H1 (cell line): ENCODE results near the gene RALGAPB. TPM values are rescaled to one million over a fixed set of nuclear protein-coding genes. Genes with fewer than 3 reads are reported as not detected.

ENCODE experiments used
- CTCF ChIA-PET: fragments of 300-600 bp; sonication (Branson Sonifier 250); formaldehyde crosslinking; loops from one replicate; lab custom pipeline; 2021; ENCODE audit not compliant: partially characterized antibody; lab: Charles Lee
- POLR2A ChIA-PET: fragments of 300-600 bp; sonication (Branson Sonifier 250); formaldehyde crosslinking; loops from one replicate; lab custom pipeline; 2021; ENCODE audit warnings: inconsistent platforms; ENCODE audit not compliant: partially characterized antibody; lab: Charles Lee
- DNase-seq, 2 experiments: peaks; one replicate each; pipeline versions ENCODE4 v3.0.0 to v3.0.0-alpha.2; 2010 to 2022; ENCODE audit warnings: low spot score in 2 of 2, low read depth in 1 of 2, mixed read lengths in 1 of 2
- FAIRE-seq: peaks from 2 replicates; lab custom pipeline; 2011; peaks lifted over from hg19 to GRCh38; lab: Jason Lieb, UNC
- H2AFZ ChIP-seq: 2 replicates; pipeline ENCODE4 v1.8.1; 2012; ENCODE audit warnings: low read length, inconsistent platforms
- H2AK5ac ChIP-seq: 2 replicates; pipeline ENCODE4 v1.6.1; 2013; ENCODE audit warnings: low read depth, low read length
- H2BK120ac ChIP-seq: replicated peaks from 2 replicates; pipeline ENCODE3; 2013; ENCODE audit warnings: low read depth, low read length, inconsistent platforms
- H2BK12ac ChIP-seq: 2 replicates; pipeline ENCODE4 v1.6.1; 2013; ENCODE audit warnings: low read depth, low read length
- H2BK15ac ChIP-seq: 2 replicates; pipeline ENCODE4 v1.6.1; 2013; ENCODE audit warnings: low read length
- H2BK20ac ChIP-seq: 2 replicates; pipeline ENCODE4 v1.6.1; 2013; ENCODE audit warnings: low read length
- H2BK5ac ChIP-seq: 2 replicates; pipeline ENCODE4 v1.6.1; 2013; ENCODE audit warnings: low read depth, low read length
- H3K14ac ChIP-seq: 2 replicates; pipeline ENCODE4 v1.6.1; 2013; ENCODE audit warnings: inconsistent platforms; ENCODE audit not compliant: insufficient read length
- H3K18ac ChIP-seq: 2 replicates; pipeline ENCODE4 v1.6.1; 2013; ENCODE audit warnings: low read length; ENCODE audit errors: extremely low read depth
- H3K23ac ChIP-seq: 2 replicates; pipeline ENCODE4 v1.6.1; 2013; ENCODE audit warnings: inconsistent platforms; ENCODE audit not compliant: insufficient read length
- H3K23me2 ChIP-seq: 2 replicates; pipeline ENCODE4 v1.6.1; 2013; ENCODE audit warnings: low read depth, low read length
- H3K27ac ChIP-seq: 2 replicates; pipeline ENCODE4 v1.6.1; 2011; ENCODE audit warnings: low read depth, low read length, inconsistent platforms
- H3K27me3 ChIP-seq, 4 experiments: replicated peaks in 1 of 4; 1 replicate in 1 of 4; 2 replicates in 3 of 4; pipeline versions ENCODE4 v1.6.1 to v1.8.1; 2011 to 2013; ENCODE audit warnings: low read length in 3 of 4, mild to moderate bottlenecking in 3 of 4, inconsistent platforms in 2 of 4, mixed read lengths in 2 of 4, moderate library complexity in 1 of 4; ENCODE audit not compliant: control insufficient read depth in 3 of 4, insufficient read depth in 3 of 4; ENCODE audit errors: extremely low read depth in 1 of 4
- H3K36me3 ChIP-seq, 4 experiments: 2 replicates each; pipeline versions ENCODE4 v1.6.1 to v1.8.1; 2011 to 2013; ENCODE audit warnings: mild to moderate bottlenecking in 4 of 4, low read length in 3 of 4, moderate library complexity in 2 of 4, control low read depth in 1 of 4, inconsistent platforms in 1 of 4; ENCODE audit not compliant: insufficient read depth in 4 of 4, control insufficient read depth in 2 of 4
- H3K4ac ChIP-seq: replicated peaks from 2 replicates; pipeline ENCODE3; 2013; ENCODE audit warnings: low read length, low read depth, mixed read lengths, inconsistent platforms; ENCODE audit not compliant: insufficient read length
- H3K4me1 ChIP-seq, 4 experiments: replicated peaks in 1 of 4; 1 replicate in 1 of 4; 2 replicates in 3 of 4; pipeline versions ENCODE4 v1.6.1 to v1.8.1; 2011 to 2013; ENCODE audit warnings: low read length in 3 of 4, inconsistent platforms in 2 of 4, mixed read lengths in 1 of 4; ENCODE audit not compliant: insufficient read depth in 4 of 4, control insufficient read depth in 3 of 4
- H3K4me2 ChIP-seq, 2 experiments: 2 replicates each; pipeline versions ENCODE4 v1.6.1 to v1.8.1; 2011 to 2013; ENCODE audit warnings: low read depth in 2 of 2, low read length in 2 of 2, control low read depth in 1 of 2, inconsistent platforms in 1 of 2, mild to moderate bottlenecking in 1 of 2; ENCODE audit not compliant: insufficient read depth in 1 of 2
- H3K4me3 ChIP-seq, 4 experiments: fragments of 200-600, 300-600 bp in 1 of 4; sonication (generic), shearing (Covaris generic), sonication (Bioruptor Twin) in 1 of 4; 2 replicates each; pipeline versions ENCODE4 v1.5.1 to v1.8.1; 2011 to 2016; ENCODE audit warnings: low read length in 4 of 4, low read depth in 3 of 4, control low read depth in 2 of 4, inconsistent platforms in 2 of 4, mild to moderate bottlenecking in 2 of 4, mixed read lengths in 1 of 4, moderate library complexity in 1 of 4; ENCODE audit not compliant: insufficient read depth in 2 of 4; ENCODE audit errors: extremely low read depth in 1 of 4
- H3K56ac ChIP-seq: replicated peaks from 2 replicates; pipeline ENCODE3; 2013; ENCODE audit warnings: low read depth, mild to moderate bottlenecking, mixed read lengths, low read length, inconsistent platforms; ENCODE audit not compliant: insufficient read length
- H3K79me1 ChIP-seq: 2 replicates; pipeline ENCODE4 v1.6.1; 2013; ENCODE audit warnings: low read depth, low read length, control low read depth
- H3K79me2 ChIP-seq, 2 experiments: 2 replicates each; pipeline versions ENCODE4 v1.6.1 to v1.8.1; 2012 to 2013; ENCODE audit warnings: low read length in 2 of 2, mild to moderate bottlenecking in 2 of 2, inconsistent platforms in 1 of 2; ENCODE audit not compliant: insufficient read depth in 2 of 2, control insufficient read depth in 1 of 2
- H3K9ac ChIP-seq, 4 experiments: replicated peaks in 1 of 4; 1 replicate in 1 of 4; 2 replicates in 3 of 4; pipeline versions ENCODE4 v1.6.1 to v1.8.1; 2011 to 2013; ENCODE audit warnings: low read depth in 3 of 4, low read length in 3 of 4, control low read depth in 2 of 4, mild to moderate bottlenecking in 2 of 4, moderate library complexity in 2 of 4, inconsistent platforms in 1 of 4; ENCODE audit errors: extremely low read depth in 1 of 4
- H3K9me3 ChIP-seq, 2 experiments: 2 replicates each; pipeline versions ENCODE4 v1.6.1 to v1.8.1; 2012 to 2013; ENCODE audit warnings: mild to moderate bottlenecking in 2 of 2, moderate library complexity in 2 of 2, control low read depth in 1 of 2, inconsistent platforms in 1 of 2, low read depth in 1 of 2, low read length in 1 of 2, mixed read lengths in 1 of 2; ENCODE audit not compliant: insufficient read depth in 2 of 2
- H4K20me1 ChIP-seq, 2 experiments: replicated peaks in 1 of 2; 2 replicates each; pipeline versions ENCODE3 to v1.8.1; 2011 to 2013; ENCODE audit warnings: inconsistent platforms in 2 of 2, low read length in 2 of 2, mild to moderate bottlenecking in 1 of 2; ENCODE audit not compliant: insufficient read depth in 2 of 2, control insufficient read depth in 1 of 2
- H4K5ac ChIP-seq: 2 replicates; pipeline ENCODE4 v1.6.1; 2013; ENCODE audit warnings: low read length, low read depth, mixed read lengths, inconsistent platforms; ENCODE audit not compliant: insufficient read length
- H4K8ac ChIP-seq: 2 replicates; pipeline ENCODE4 v1.8.0; 2013; ENCODE audit warnings: mild to moderate bottlenecking, moderate library complexity, low read length, inconsistent platforms; ENCODE audit not compliant: insufficient read depth; ENCODE audit errors: extremely low read depth
- H4K91ac ChIP-seq: replicated peaks from 2 replicates; pipeline ENCODE3; 2013; ENCODE audit warnings: low read length, mixed read lengths, inconsistent platforms; ENCODE audit not compliant: insufficient read length
- TBP ChIP-seq: IDR thresholded peaks from 2 replicates; pipeline ENCODE4 v1.6.1; 2011; ENCODE audit warnings: low read depth, low read length, improper control_type of control experiment
- whole genome bisulfite sequencing, 2 experiments: shearing (Covaris generic) in 1 of 2; methylation state at CpG; one replicate each; pipeline versions ENCODE4 v1.1.6 to v1.1.7; 2013 to 2015; ENCODE audit warnings: low lambda C conversion rate in 2 of 2, mixed read lengths in 2 of 2, inconsistent platforms in 1 of 2, low coverage in 1 of 2, missing lambda C conversion rate in 1 of 2; ENCODE audit not compliant: insufficient replicate concordance in 2 of 2, insufficient coverage in 1 of 2, insufficient read length in 1 of 2; ENCODE audit errors: extremely low coverage in 1 of 2, missing lambda C conversion rate in 1 of 2; 5-methylcytosine and 5-hydroxymethylcytosine counted together
- polyA plus RNA-seq, 7 experiments: library from polyadenylated mRNA; depleted of rRNA in 3 of 7; stranded (reverse) in 5 of 7; unstranded in 2 of 7; fragments of >200 nt in 5 of 7; fragments of 200-250 nt in 2 of 7; gene quantifications; 1 replicate in 5 of 7; 2 replicates in 1 of 7; 4 replicates in 1 of 7; pipeline versions ENCODE4 v1.2.1 to v1.2.3, GENCODE V29; 2011 to 2013; ENCODE audit warnings: missing spikeins in 2 of 7, mixed read lengths in 2 of 7
- total RNA-seq: library from RNA; stranded (reverse); fragmentation: NEBNext Ultra II Directional; extraction: Animal tissue kit (Norgen Biotek cat#: 25700); gene quantifications from 2 replicates; pipeline ENCODE4 v1.2.1, GENCODE V29; 2021

The RALGAPB gene
- total and polyA plus RNA-seq, 2 of the 8 experiments (the other 6 are each of a cell fraction or from before 2014, with no cell fraction given): 10.6 to 35.1 TPM

GRCh38 chr20:38616457-38616856 lies 143.8 kb downstream of the RALGAPB start:
- Histone ChIP-seq H3K4me2 (no peak overlapping the region), H4K91ac (no peak overlapping the region), H2BK5ac (no peak overlapping the region), H2BK15ac (no peak overlapping the region), H2BK120ac (no peak overlapping the region), H2BK20ac (no peak overlapping the region), H4K5ac (no peak overlapping the region), H3K27me3 (no peaks in the 10 kb centered on the region; a peak in 1 of 7 replicates), H3K18ac (no peak overlapping the region), H3K9me3 (no peaks in the 10 kb centered on the region), H2AFZ (no peak overlapping the region), H4K20me1 (no peaks in the 10 kb centered on the region), H3K23ac (no peak overlapping the region), H3K4me1 (peaks cover 0 to 11% (median 8%) of the 10 kb centered on the region in 4 experiments; a peak in 5 of 7 replicates), H3K56ac (no peak overlapping the region), H3K14ac (no peak overlapping the region), H3K23me2 (no peaks in the 10 kb centered on the region), H3K36me3 (no peaks in the 10 kb centered on the region), H3K79me2 (no peaks in the 10 kb centered on the region), H4K8ac (no peak overlapping the region), H3K27ac (no peak overlapping the region), H3K4ac (no peak overlapping the region), H2AK5ac (no peak overlapping the region), H3K9ac (no peak overlapping the region), H3K4me3 (no peak overlapping the region), H2BK12ac (no peak overlapping the region), H3K79me1 (no peaks in the 10 kb centered on the region)
- ChIA-PET CTCF (interaction anchor here (0.6 to 1.5 kb wide), 3 partner anchors 28 to 265 kb away, joined by 3 read pairs; no protein-coding TSS in a partner anchor), POLR2A (interaction anchor here (0.8 kb wide), 1 partner anchor 10 kb away, joined by 3 read pairs; no protein-coding TSS in a partner anchor)
- 88% methylated on average over 4 of the region's 4 CpGs; no CpG with 5 or more reads in 1 of the 2 experiments for WGBS, 2 experiments
- FAIRE-seq (no peak), DNase-seq (no peak)
- no peak for TF ChIP-seq TBP
